Activated CD8-positive, alpha-beta memory T cell treated with anti-CD3 and anti-CD28 coated beads, Interleukin-2, amount 50 U/mL, for 1 hour (primary cell): ENCODE measurements around the gene MTHFSD.

Source experiments
- DNase-seq: peaks from one replicate; pipeline ENCODE4 v3.0.0-alpha.2; 2020; ENCODE audit errors: extremely low read depth

MTHFSD gene

GRCh38 chr16:86490859-86491639 is 64.0 kb downstream of the MTHFSD start:
- DNase-seq = no peak

- DNase-seq = no peak
These were observed 69.3 kb downstream of the MTHFSD start for GRCh38 chr16:86485746-86486145.

GRCh38 chr16:86484240-86484639 is 70.8 kb downstream of the MTHFSD start:
- DNase-seq = no peak

- no peak for DNase-seq
These were observed 73.4 kb downstream of the MTHFSD start for GRCh38 chr16:86481607-86482006.

GRCh38 chr16:86480444-86480843 is 74.6 kb downstream of the MTHFSD start:
- no peak for DNase-seq
